ENCODE measurements around the gene PRKCE.

DNA sequence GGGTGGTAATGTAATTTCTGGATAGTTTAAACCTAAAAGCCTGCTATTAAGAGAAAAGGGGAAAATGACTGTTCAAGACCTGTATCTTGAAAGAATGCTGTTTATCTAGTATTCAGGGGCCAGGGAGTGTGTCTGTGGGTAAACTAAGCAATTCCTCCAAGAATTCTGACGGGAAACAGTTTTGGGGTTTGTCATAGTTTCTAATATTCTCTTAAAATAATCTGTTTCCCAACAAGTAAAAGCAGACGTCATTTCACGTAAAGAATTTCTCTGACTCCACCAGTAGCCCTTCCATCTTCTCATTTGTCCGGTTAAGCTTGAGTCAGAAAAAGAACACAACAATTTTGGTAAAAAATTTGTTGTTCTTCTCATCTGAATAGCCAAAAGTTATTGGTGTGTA, 413.7 kb downstream of the PRKCE start:
- no peak for TF ChIP-seq CTCF (conservative IDR thresholded peaks at IDR 0.05)
- TF ChIP-seq EZH2 (IDR thresholded peaks at IDR 0.05; ENCODE audit: low read depth) = no peak
